Neutrophil (primary cell): ENCODE data around the gene BAIAP3.

Experiments
- H3K27ac ChIP-seq: fragments of 200-600 bp; sonication (generic); 2 replicates; pipeline ENCODE4 v1.5.1; 2016; ENCODE audit warnings: mild to moderate bottlenecking, moderate library complexity
- H3K27me3 ChIP-seq: fragments of 200-600 bp; sonication (generic); 2 replicates; pipeline ENCODE4 v1.6.0; 2016; ENCODE audit warnings: mild to moderate bottlenecking
- H3K36me3 ChIP-seq: fragments of 200-600 bp; sonication (generic); 2 replicates; pipeline ENCODE4 v1.5.1; 2017
- H3K4me1 ChIP-seq, 2 experiments: fragments of 200-600 bp in 1 of 2; sonication (generic) in 1 of 2; 1 replicate in 1 of 2; 2 replicates in 1 of 2; pipeline versions ENCODE4 v1.5.1 to v1.6.1; 2013 to 2016; ENCODE audit warnings: low read depth in 1 of 2, low read length in 1 of 2, mild to moderate bottlenecking in 1 of 2, moderate library complexity in 1 of 2; ENCODE audit not compliant: control insufficient read depth in 1 of 2, insufficient read depth in 1 of 2
- H3K4me3 ChIP-seq, 2 experiments: fragments of 200-600 bp in 1 of 2; sonication (generic) in 1 of 2; 1 replicate in 1 of 2; 2 replicates in 1 of 2; pipeline ENCODE4 v1.5.1; 2013 to 2016; ENCODE audit warnings: low read depth in 1 of 2, low read length in 1 of 2, mild to moderate bottlenecking in 1 of 2, moderate library complexity in 1 of 2
- H3K9me3 ChIP-seq: fragments of 200-600 bp; sonication (generic); 2 replicates; pipeline ENCODE4 v1.5.1; 2016
- CTCF ChIP-seq: fragments of 200-600 bp; sonication (generic); IDR thresholded peaks from 2 replicates; pipeline ENCODE4 v1.5.1; 2016; ENCODE audit warnings: antibody characterized with exemption

The BAIAP3 gene

GRCh38 chr16:1305823-1306222 lies 27.6 kb upstream of the BAIAP3 start:
- peaks cover 14 to 22% of the 10 kb centered on the region in 2 experiments for H3K4me1 ChIP-seq
- no peaks in the 10 kb centered on the region for H3K36me3 ChIP-seq
- no peak for TF ChIP-seq CTCF
- no peaks in the 10 kb centered on the region for H3K9me3 ChIP-seq
- no peak overlapping the region for H3K4me3 ChIP-seq
- H3K27me3 ChIP-seq: peaks cover 21% of the 10 kb centered on the region
- no peak overlapping the region for H3K27ac ChIP-seq

- peaks cover 19 to 22% of the 10 kb centered on the region in 2 experiments for H3K4me1 ChIP-seq
- no peak for TF ChIP-seq CTCF
Observed at GRCh38 chr16:1306334-1306733, 27.1 kb upstream of the BAIAP3 start.

GRCh38 chr16:1308036-1308976 lies 25.1 kb upstream of the BAIAP3 start:
- TF ChIP-seq CTCF: no peak
- peak overlapping the region; percentile 94 for H3K27ac ChIP-seq
- H3K36me3 ChIP-seq: peaks cover 9% of the 10 kb centered on the region
- H3K4me1 ChIP-seq: peaks cover 29 to 35% of the 10 kb centered on the region in 2 experiments
- peak overlapping the region; percentile 89 to 91 for H3K4me3 ChIP-seq
- H3K9me3 ChIP-seq: no peaks in the 10 kb centered on the region
- H3K27me3 ChIP-seq: peaks cover 5% of the 10 kb centered on the region

More at GRCh38 chr16:1306334-1306733, 27.1 kb upstream of the BAIAP3 start:
- Histone ChIP-seq H3K4me3 (no peak overlapping the region), H3K36me3 (no peaks in the 10 kb centered on the region), H3K27ac (no peak overlapping the region), H3K9me3 (no peaks in the 10 kb centered on the region), H3K27me3 (peaks cover 16% of the 10 kb centered on the region)

GRCh38 chr16:1308977-1309885 lies 24.2 kb upstream of the BAIAP3 start, which contains the start of gene UBE2I:
UBE2I (plus strand) TSS chr16:1309636; CDS start chr16:1314031, 4,395 bp downstream.
- Histone ChIP-seq H3K27me3 (no peaks in the 10 kb centered on the region), H3K4me1 (peaks cover 29 to 35% of the 10 kb centered on the region in 2 experiments), H3K27ac (peak within 1 kb of the TSS; percentile 94), H3K4me3 (peak within 1 kb of the TSS; percentile 89 to 91), H3K9me3 (no peaks in the 10 kb centered on the region), H3K36me3 (peaks cover 17% of the 10 kb centered on the region)
- TF ChIP-seq CTCF: peak; percentile 4
